ENCODE results near the gene CSF1R.
"Not testable (repeated sequence)": the region's sequence is repeated elsewhere in the genome, so short reads cannot be mapped to it uniquely, and the experiment has no call there.

Gene CSF1R

GRCh38 chr5:150103678-150104549, 17.6 kb upstream of the CSF1R start:
- POLR2A ChIA-PET: no interaction called here
- no peak for TF ChIP-seq CTCF (IDR thresholded peaks at IDR 0.05; ENCODE audit: insufficient read depth, low read length, missing control alignments)
- no peak overlapping the region for H3K4me3 ChIP-seq (ENCODE audit: low read depth, low read length)
- no peak for DNase-seq (ENCODE audit: low read depth, low spot score)
- CTCF ChIA-PET: no interaction called here

GRCh38 chr5:150101023-150101422, 14.7 kb upstream of the CSF1R start:
- DNase-seq (ENCODE audit: low read depth, low spot score): no peak
- TF ChIP-seq CTCF (IDR thresholded peaks at IDR 0.05; ENCODE audit: insufficient read depth, low read length, missing control alignments): no peak
- POLR2A ChIA-PET: no interaction called here
- CTCF ChIA-PET: no interaction called here
- H3K4me3 ChIP-seq (ENCODE audit: low read depth, low read length): no peak overlapping the region

GRCh38 chr5:150097152-150097551, 10.8 kb upstream of the CSF1R start:
- DNase-seq (ENCODE audit: low read depth, low spot score): no peak
- ChIA-PET CTCF (no interaction called here), POLR2A (no interaction called here)
- H3K4me3 ChIP-seq (ENCODE audit: low read depth, low read length): no peak overlapping the region
- TF ChIP-seq CTCF (IDR thresholded peaks at IDR 0.05; ENCODE audit: insufficient read depth, low read length, missing control alignments): no peak

- TF ChIP-seq CTCF (IDR thresholded peaks at IDR 0.05; ENCODE audit: insufficient read depth, low read length, missing control alignments): no peak
- CTCF ChIA-PET: no interaction called here
- DNase-seq (ENCODE audit: low read depth, low spot score): no peak
- H3K4me3 ChIP-seq (ENCODE audit: low read depth, low read length): no peak overlapping the region
- POLR2A ChIA-PET: no interaction called here
Observed at GRCh38 chr5:150092159-150092787, 5.9 kb upstream of the CSF1R start.

- no peak overlapping the region for H3K4me3 ChIP-seq (ENCODE audit: low read depth, low read length)
- POLR2A ChIA-PET: no interaction called here
- no peak for TF ChIP-seq CTCF (IDR thresholded peaks at IDR 0.05; ENCODE audit: insufficient read depth, low read length, missing control alignments)
- DNase-seq (ENCODE audit: low read depth, low spot score): no peak
- CTCF ChIA-PET: no interaction called here
Observed at GRCh38 chr5:150085191-150085912, 1.0 kb downstream of the CSF1R start.

- CTCF ChIA-PET, POLR2A ChIA-PET: not testable (repeated sequence)
Observed at GRCh38 chr5:150084754-150085153, 1.6 kb downstream of the CSF1R start.

More at GRCh38 chr5:150084754-150085153, 1.6 kb downstream of the CSF1R start:
- not testable (repeated sequence) for DNase-seq (ENCODE audit: low read depth, low spot score); H3K4me3 ChIP-seq (ENCODE audit: low read depth, low read length)

All from AG04449 (cell line).